HepG2 (cell line): ENCODE data around the gene FAT2. TPM values are rescaled to one million over a fixed set of nuclear protein-coding genes. Genes with fewer than 3 reads are reported as not detected.

Experiments used
- ATAC-seq: fragments of 200-7000 bp; cut with Tn5 transposase; 3 replicates; pipeline ENCODE4 v1.9.1; 2020; ENCODE audit warnings: mild to moderate bottlenecking, moderate library complexity
- BruUV-seq: library from RNA; stranded (reverse); fragments of 400-500 nt; replicated peaks from 2 replicates; lab custom pipeline; 2021; lab: Mats Ljungman, UMichigan
- CTCF ChIA-PET: fragments of 300-600 bp; formaldehyde crosslinking; extraction: SDS; loops from one replicate; lab custom pipeline; 2021; ENCODE audit warnings: low total read pairs, inconsistent platforms, low intra/inter-chr PET ratio; lab: Yijun Ruan, JAX
- POLR2A ChIA-PET: fragments of 350-600 bp; sonication (Branson Sonifier 250); formaldehyde crosslinking; loops from one replicate; lab custom pipeline; 2020; ENCODE audit warnings: antibody characterized with exemption, inconsistent platforms; lab: Yijun Ruan, JAX
- DNase-seq: peaks from one replicate; pipeline ENCODE4 v3.0.0-alpha.2; 2015; ENCODE audit warnings: low spot score
- FAIRE-seq: peaks from 3 replicates; lab custom pipeline; 2011; peaks lifted over from hg19 to GRCh38; lab: Jason Lieb, UNC
- H2AFZ ChIP-seq: one replicate; pipeline ENCODE4 v1.6.1; 2011; ENCODE audit warnings: low read length, inconsistent platforms
- H3K27ac ChIP-seq: fragments of 300-600 bp; 3 replicates; pipeline ENCODE4 v1.8.0; 2011; ENCODE audit warnings: mixed run types, mild to moderate bottlenecking, mixed read lengths, low read length, inconsistent platforms; ENCODE audit not compliant: insufficient read depth; ENCODE audit errors: extremely low read length
- H3K27me3 ChIP-seq, 2 experiments: fragments of 200-600 bp in 1 of 2; 2 replicates in 1 of 2; 3 replicates in 1 of 2; pipeline versions ENCODE4 v1.6.0 to v1.8.0; 2011; ENCODE audit warnings: low read length in 2 of 2, mild to moderate bottlenecking in 2 of 2, moderate library complexity in 2 of 2, inconsistent platforms in 1 of 2; ENCODE audit not compliant: insufficient read depth in 2 of 2, control insufficient read depth in 1 of 2
- H3K36me3 ChIP-seq, 2 experiments: fragments of 200-600 bp in 1 of 2; replicated peaks in 1 of 2; 2 replicates in 1 of 2; 3 replicates in 1 of 2; pipeline versions ENCODE4 v1.5.1 to v1.8.0; 2011; ENCODE audit warnings: low read length in 2 of 2, inconsistent platforms in 1 of 2; ENCODE audit not compliant: insufficient read depth in 2 of 2, control insufficient read depth in 1 of 2
- H3K4me1 ChIP-seq: 2 replicates; pipeline ENCODE4 v1.5.1; 2012; ENCODE audit warnings: low read length, inconsistent platforms; ENCODE audit not compliant: insufficient read depth
- H3K4me2 ChIP-seq: 2 replicates; pipeline ENCODE4 v1.6.0; 2011; ENCODE audit warnings: low read depth, low read length, inconsistent platforms
- H3K4me3 ChIP-seq, 3 experiments: fragments of 200-600 bp in 1 of 3; sonication (generic), shearing (Covaris generic) in 1 of 3; replicated peaks in 1 of 3; 2 replicates each; pipeline ENCODE4 v1.5.1; 2011 to 2016; ENCODE audit warnings: low read length in 3 of 3, inconsistent platforms in 2 of 3, low read depth in 2 of 3, mild to moderate bottlenecking in 2 of 3, control low read depth in 1 of 3, mixed read lengths in 1 of 3; ENCODE audit not compliant: insufficient read depth in 1 of 3
- H3K79me2 ChIP-seq: one replicate; pipeline ENCODE4 v1.6.1; 2011; ENCODE audit warnings: low read length, inconsistent platforms; ENCODE audit not compliant: insufficient read depth
- H3K9ac ChIP-seq: 2 replicates; pipeline ENCODE4 v1.6.0; 2011; ENCODE audit warnings: mild to moderate bottlenecking, low read depth, low read length, inconsistent platforms; ENCODE audit not compliant: insufficient read depth
- H3K9me3 ChIP-seq: 2 replicates; pipeline ENCODE4 v1.5.1; 2012; ENCODE audit warnings: mild to moderate bottlenecking, low read length
- H4K20me1 ChIP-seq: 2 replicates; pipeline ENCODE4 v1.6.0; 2011; ENCODE audit warnings: inconsistent platforms, mild to moderate bottlenecking, low read length, moderate library complexity; ENCODE audit not compliant: insufficient read depth
- BCL6 ChIP-seq: IDR thresholded peaks from 2 replicates; pipeline ENCODE4 v1.6.1; 2016; ENCODE audit warnings: missing genetic modification reagents, missing compliant biosample characterization
- CHCHD3 ChIP-seq: sonication (generic); formaldehyde crosslinking; IDR thresholded peaks from 2 replicates; pipeline ENCODE4 v1.8.0; 2022; ENCODE audit warnings: mild to moderate bottlenecking, missing genetic modification reagents, moderate library complexity
- GLI4 ChIP-seq: sonication (generic); formaldehyde crosslinking; IDR thresholded peaks from 2 replicates; pipeline ENCODE4 v1.5.1; 2020; ENCODE audit warnings: missing genetic modification reagents, mild to moderate bottlenecking, moderate library complexity, borderline replicate concordance
- HNRNPL ChIP-seq: fragments of 200-400 bp; formaldehyde crosslinking; IDR thresholded peaks from 2 replicates; pipeline ENCODE4 v1.6.1; 2017; ENCODE audit warnings: mild to moderate bottlenecking, low read depth, low read length
- NFE2 ChIP-seq: sonication (generic); formaldehyde crosslinking; IDR thresholded peaks from 2 replicates; pipeline ENCODE4 v1.4.0; 2020; ENCODE audit warnings: missing genetic modification reagents
- SNAI1 ChIP-seq: sonication (generic); formaldehyde crosslinking; IDR thresholded peaks from 2 replicates; pipeline ENCODE4 v1.5.0; 2020; ENCODE audit warnings: mild to moderate bottlenecking, missing genetic modification reagents, borderline replicate concordance
- THYN1 ChIP-seq: sonication (generic); formaldehyde crosslinking; IDR thresholded peaks from 2 replicates; pipeline ENCODE4 v1.8.1; 2023; ENCODE audit warnings: low read depth, mild to moderate bottlenecking, moderate library complexity, missing genetic modification reagents, borderline replicate concordance
- ZNF629 ChIP-seq: sonication (generic); formaldehyde crosslinking; conservative IDR thresholded peaks from 2 replicates; pipeline ENCODE4 v1.5.0; 2020; ENCODE audit warnings: missing genetic modification reagents
- ZNF83 ChIP-seq: sonication (generic); formaldehyde crosslinking; IDR thresholded peaks from 2 replicates; pipeline ENCODE4 v1.4.0; 2020; ENCODE audit warnings: missing genetic modification reagents, mild to moderate bottlenecking, borderline replicate concordance
- WGBS: methylation state at CpG from one replicate; pipeline ENCODE4 v1.1.6; 2017; ENCODE audit warnings: low lambda C conversion rate; 5-methylcytosine and 5-hydroxymethylcytosine counted together
- in situ Hi-C: cut with HindIII; loops from 2 replicates; pipeline ENCODE4 v1.10.0; 2017; ENCODE audit warnings: low pct_unique_long_range_greater_than_20kb; ENCODE audit not compliant: extremely low pct_ligation_motif_present
- intact Hi-C: fragments of 100-400 bp; cut with micrococcal nuclease; formaldehyde crosslinking; loops from one replicate; pipeline ENCODE4 v1.10.0; 2022; ENCODE audit not compliant: unreplicated experiment
- polyA plus RNA-seq, 8 experiments: library from polyadenylated mRNA; depleted of rRNA in 3 of 8; stranded (reverse) in 7 of 8; unstranded in 1 of 8; fragments of >200 nt; fragmentation: Illumina TruSeq in 4 of 8; extraction: Trizol in 4 of 8; gene quantifications; 2 replicates each; pipeline versions ENCODE4 v1.2.1 to v1.2.3, GENCODE V29; 2011 to 2016; ENCODE audit warnings: low read depth in 4 of 8, missing spikeins in 1 of 8, mixed read lengths in 1 of 8; ENCODE audit not compliant: insufficient read depth in 1 of 8
- total RNA-seq, 5 experiments: library from RNA; depleted of rRNA; stranded (reverse); fragments of >200 nt; fragmentation: Illumina TruSeq; extraction: Trizol; gene quantifications; 2 replicates each; pipeline ENCODE4 v1.2.3, GENCODE V29; 2016; ENCODE audit warnings: low read depth in 1 of 5
- TF ChIP-seq, protein P1 (sequence below): sonication (generic); formaldehyde crosslinking; IDR thresholded peaks from 2 replicates; pipeline ENCODE4 v1.4.0; 2020; ENCODE audit warnings: missing genetic modification reagents, mild to moderate bottlenecking, borderline replicate concordance
- TF ChIP-seq, protein P2 (sequence below): sonication (generic); formaldehyde crosslinking; IDR thresholded peaks from 2 replicates; pipeline ENCODE4 v1.5.1; 2020; ENCODE audit warnings: missing genetic modification reagents, mild to moderate bottlenecking, borderline replicate concordance
- TF ChIP-seq, protein P3 (sequence below): sonication (generic); formaldehyde crosslinking; conservative IDR thresholded peaks from 2 replicates; pipeline ENCODE4 v1.4.0; 2020; ENCODE audit warnings: missing genetic modification reagents

FAT2 gene
- total and polyA plus RNA-seq, 2 of the 13 experiments (the other 11 are each of a cell fraction or from before 2014, with no cell fraction given), result not detected

DNA sequence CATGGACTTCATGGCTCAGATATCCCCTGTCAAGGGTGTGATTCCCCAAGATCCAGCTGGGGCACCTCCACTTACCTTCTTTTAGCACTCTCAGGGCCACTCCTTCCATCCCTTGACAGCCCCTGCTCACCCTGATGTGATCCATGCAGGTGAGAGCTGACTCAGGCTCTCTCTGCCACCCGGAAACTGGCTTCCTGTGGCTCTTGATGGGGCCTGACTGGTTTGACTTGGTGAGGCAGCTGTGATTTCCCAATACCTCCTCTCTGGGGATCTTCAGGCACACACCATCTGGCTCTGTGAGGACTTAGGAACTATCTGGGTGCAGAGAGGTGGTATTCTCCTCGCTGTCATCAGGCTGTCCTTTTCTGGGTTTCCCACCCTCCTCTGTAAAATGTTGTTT is 7.9 kb upstream of the FAT2 start:
- H3K36me3 ChIP-seq, result no peaks in the 10 kb centered on the region
- intact Hi-C loops, result no loop called here
- H3K27me3 ChIP-seq, result peaks cover 3 to 8% of the 10 kb centered on the region in 2 experiments; a peak in 2 of 5 replicates
- H4K20me1 ChIP-seq, result no peaks in the 10 kb centered on the region
- CTCF ChIA-PET, result no interaction called here
- H3K9ac ChIP-seq, result no peak overlapping the region
- TF ChIP-seq NFE2 (CRISPR knock-in tag) (no peak), ZNF629 (no peak), GLI4 (CRISPR knock-in tag) (no peak), THYN1 (CRISPR knock-in tag) (no peak), CHCHD3 (CRISPR knock-in tag) (no peak), SNAI1 (CRISPR knock-in tag) (no peak), ZNF83 (no peak), HNRNPL (no peak), BCL6 (CRISPR knock-in tag) (no peak)
- TF ChIP-seq, protein P1, sequence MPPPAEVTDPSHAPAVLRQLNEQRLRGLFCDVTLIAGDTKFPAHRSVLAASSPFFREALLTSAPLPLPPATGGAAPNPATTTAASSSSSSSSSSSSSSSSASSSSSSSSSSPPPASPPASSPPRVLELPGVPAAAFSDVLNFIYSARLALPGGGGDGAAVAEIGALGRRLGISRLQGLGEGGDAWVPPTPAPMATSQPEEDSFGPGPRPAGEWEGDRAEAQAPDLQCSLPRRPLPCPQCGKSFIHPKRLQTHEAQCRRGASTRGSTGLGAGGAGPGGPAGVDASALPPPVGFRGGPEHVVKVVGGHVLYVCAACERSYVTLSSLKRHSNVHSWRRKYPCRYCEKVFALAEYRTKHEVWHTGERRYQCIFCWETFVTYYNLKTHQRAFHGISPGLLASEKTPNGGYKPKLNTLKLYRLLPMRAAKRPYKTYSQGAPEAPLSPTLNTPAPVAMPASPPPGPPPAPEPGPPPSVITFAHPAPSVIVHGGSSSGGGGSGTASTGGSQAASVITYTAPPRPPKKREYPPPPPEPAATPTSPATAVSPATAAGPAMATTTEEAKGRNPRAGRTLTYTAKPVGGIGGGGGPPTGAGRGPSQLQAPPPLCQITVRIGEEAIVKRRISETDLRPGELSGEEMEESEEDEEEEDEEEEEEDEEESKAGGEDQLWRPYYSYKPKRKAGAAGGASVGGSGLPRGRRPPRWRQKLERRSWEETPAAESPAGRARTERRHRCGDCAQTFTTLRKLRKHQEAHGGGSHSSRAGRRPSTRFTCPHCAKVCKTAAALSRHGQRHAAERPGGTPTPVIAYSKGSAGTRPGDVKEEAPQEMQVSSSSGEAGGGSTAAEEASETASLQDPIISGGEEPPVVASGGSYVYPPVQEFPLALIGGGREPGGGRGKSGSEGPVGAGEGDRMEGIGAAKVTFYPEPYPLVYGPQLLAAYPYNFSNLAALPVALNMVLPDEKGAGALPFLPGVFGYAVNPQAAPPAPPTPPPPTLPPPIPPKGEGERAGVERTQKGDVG (CRISPR knock-in tag), result no peak
- TF ChIP-seq, protein P2, sequence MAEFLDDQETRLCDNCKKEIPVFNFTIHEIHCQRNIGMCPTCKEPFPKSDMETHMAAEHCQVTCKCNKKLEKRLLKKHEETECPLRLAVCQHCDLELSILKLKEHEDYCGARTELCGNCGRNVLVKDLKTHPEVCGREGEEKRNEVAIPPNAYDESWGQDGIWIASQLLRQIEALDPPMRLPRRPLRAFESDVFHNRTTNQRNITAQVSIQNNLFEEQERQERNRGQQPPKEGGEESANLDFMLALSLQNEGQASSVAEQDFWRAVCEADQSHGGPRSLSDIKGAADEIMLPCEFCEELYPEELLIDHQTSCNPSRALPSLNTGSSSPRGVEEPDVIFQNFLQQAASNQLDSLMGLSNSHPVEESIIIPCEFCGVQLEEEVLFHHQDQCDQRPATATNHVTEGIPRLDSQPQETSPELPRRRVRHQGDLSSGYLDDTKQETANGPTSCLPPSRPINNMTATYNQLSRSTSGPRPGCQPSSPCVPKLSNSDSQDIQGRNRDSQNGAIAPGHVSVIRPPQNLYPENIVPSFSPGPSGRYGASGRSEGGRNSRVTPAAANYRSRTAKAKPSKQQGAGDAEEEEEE (CRISPR knock-in tag), result no peak
- TF ChIP-seq, protein P3, sequence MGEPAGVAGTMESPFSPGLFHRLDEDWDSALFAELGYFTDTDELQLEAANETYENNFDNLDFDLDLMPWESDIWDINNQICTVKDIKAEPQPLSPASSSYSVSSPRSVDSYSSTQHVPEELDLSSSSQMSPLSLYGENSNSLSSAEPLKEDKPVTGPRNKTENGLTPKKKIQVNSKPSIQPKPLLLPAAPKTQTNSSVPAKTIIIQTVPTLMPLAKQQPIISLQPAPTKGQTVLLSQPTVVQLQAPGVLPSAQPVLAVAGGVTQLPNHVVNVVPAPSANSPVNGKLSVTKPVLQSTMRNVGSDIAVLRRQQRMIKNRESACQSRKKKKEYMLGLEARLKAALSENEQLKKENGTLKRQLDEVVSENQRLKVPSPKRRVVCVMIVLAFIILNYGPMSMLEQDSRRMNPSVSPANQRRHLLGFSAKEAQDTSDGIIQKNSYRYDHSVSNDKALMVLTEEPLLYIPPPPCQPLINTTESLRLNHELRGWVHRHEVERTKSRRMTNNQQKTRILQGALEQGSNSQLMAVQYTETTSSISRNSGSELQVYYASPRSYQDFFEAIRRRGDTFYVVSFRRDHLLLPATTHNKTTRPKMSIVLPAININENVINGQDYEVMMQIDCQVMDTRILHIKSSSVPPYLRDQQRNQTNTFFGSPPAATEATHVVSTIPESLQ (CRISPR knock-in tag), result no peak
- peaks cover 11% of the 10 kb centered on the region; the same call in 1 of the 2 replicates for H3K4me1 ChIP-seq
- ATAC-seq (no peak), FAIRE-seq (no peak), DNase-seq (no peak)
- WGBS, result 0% methylated on average over 2 of the region's 2 CpGs
- H3K9me3 ChIP-seq, result no peaks in the 10 kb centered on the region
- no peak overlapping the region for H3K27ac ChIP-seq
- H3K79me2 ChIP-seq, result no peaks in the 10 kb centered on the region
- H2AFZ ChIP-seq, result no peak overlapping the region
- in situ Hi-C loops, result no loop called here
- POLR2A ChIA-PET, result no interaction called here
- BruUV-seq, result no TSS peak
- H3K4me3 ChIP-seq, result no peak overlapping the region
- H3K4me2 ChIP-seq, result no peak overlapping the region
